Astrocyte (in vitro differentiated cells and primary cell): Measurements from ENCODE around the gene BEND6.

Source experiments
- EZH2 ChIP-seq: IDR thresholded peaks from 2 replicates; pipeline ENCODE4 v1.6.1; 2012; ENCODE audit warnings: mild to moderate bottlenecking, low read length, inconsistent platforms; ENCODE audit not compliant: insufficient read depth
- TF ChIP-seq, protein P1 (sequence below): IDR thresholded peaks from 2 replicates; pipeline ENCODE4 v1.5.1; 2011; ENCODE audit warnings: low read depth, mild to moderate bottlenecking, inconsistent platforms, low read length, moderate library complexity; ENCODE audit not compliant: insufficient read depth

- TF ChIP-seq, protein P1, sequence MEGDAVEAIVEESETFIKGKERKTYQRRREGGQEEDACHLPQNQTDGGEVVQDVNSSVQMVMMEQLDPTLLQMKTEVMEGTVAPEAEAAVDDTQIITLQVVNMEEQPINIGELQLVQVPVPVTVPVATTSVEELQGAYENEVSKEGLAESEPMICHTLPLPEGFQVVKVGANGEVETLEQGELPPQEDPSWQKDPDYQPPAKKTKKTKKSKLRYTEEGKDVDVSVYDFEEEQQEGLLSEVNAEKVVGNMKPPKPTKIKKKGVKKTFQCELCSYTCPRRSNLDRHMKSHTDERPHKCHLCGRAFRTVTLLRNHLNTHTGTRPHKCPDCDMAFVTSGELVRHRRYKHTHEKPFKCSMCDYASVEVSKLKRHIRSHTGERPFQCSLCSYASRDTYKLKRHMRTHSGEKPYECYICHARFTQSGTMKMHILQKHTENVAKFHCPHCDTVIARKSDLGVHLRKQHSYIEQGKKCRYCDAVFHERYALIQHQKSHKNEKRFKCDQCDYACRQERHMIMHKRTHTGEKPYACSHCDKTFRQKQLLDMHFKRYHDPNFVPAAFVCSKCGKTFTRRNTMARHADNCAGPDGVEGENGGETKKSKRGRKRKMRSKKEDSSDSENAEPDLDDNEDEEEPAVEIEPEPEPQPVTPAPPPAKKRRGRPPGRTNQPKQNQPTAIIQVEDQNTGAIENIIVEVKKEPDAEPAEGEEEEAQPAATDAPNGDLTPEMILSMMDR = no peak
- TF ChIP-seq EZH2 = no peak
Observed at GRCh38 chr6:56984884-56985283, 30.0 kb downstream of the BEND6 start.
